ENCODE data around the gene VPS51.

GRCh38 chr11:65120831-65121230 is 24.8 kb downstream of the VPS51 start:
- TF ChIP-seq CTCF (IDR thresholded peaks at IDR 0.05 in 2 of 3, conservative IDR thresholded peaks at IDR 0.05 in 1 of 3; ENCODE audit: borderline replicate concordance in 1 of 3, insufficient read depth in 1 of 3, low read depth in 2 of 3, low read length in 2 of 3): no peak
- TF ChIP-seq ZBTB33 (IDR thresholded peaks at IDR 0.05; ENCODE audit: extremely low read depth, insufficient replicate concordance, low read length): no peak
- TF ChIP-seq ZFX (IDR thresholded peaks at IDR 0.05): no peak
- no peak for TF ChIP-seq TCF7L2 (IDR thresholded peaks at IDR 0.05; ENCODE audit: borderline replicate concordance, extremely low read depth, insufficient read depth, insufficient read length)
- TF ChIP-seq JUND (IDR thresholded peaks at IDR 0.05): no peak
- no peak for TF ChIP-seq EZH2phosphoT487 (IDR thresholded peaks at IDR 0.05; ENCODE audit: borderline replicate concordance)
- no peak for TF ChIP-seq EZH2 (IDR thresholded peaks at IDR 0.05)
- no peak for TF ChIP-seq SP1 (IDR thresholded peaks at IDR 0.05; ENCODE audit: low read depth)
- no peak for TF ChIP-seq POLR2A (IDR thresholded peaks at IDR 0.05; ENCODE audit: borderline replicate concordance, extremely low read depth, insufficient read depth, insufficient read length)
- no peak for TF ChIP-seq RAD21 (IDR thresholded peaks at IDR 0.05; ENCODE audit: low read depth)
- TF ChIP-seq REST (IDR thresholded peaks at IDR 0.05; ENCODE audit: low read depth): no peak
- TF ChIP-seq SIN3A (IDR thresholded peaks at IDR 0.05; ENCODE audit: low read depth): no peak
- no peak for TF ChIP-seq CBX3 (IDR thresholded peaks at IDR 0.05; ENCODE audit: low read depth)
- no peak for TF ChIP-seq POLR2AphosphoS5 (IDR thresholded peaks at IDR 0.05; ENCODE audit: low read depth, low read length)

Data from HCT116 (cell line).